Fibroblast of lung (primary cell): ENCODE data around the gene MBD3L2B. TPM values are rescaled to one million over a fixed set of nuclear protein-coding genes. Genes with fewer than 3 reads are reported as not detected.
A peak's percentile ranks its signal among the peaks of the same experiment; 100 is the strongest.

ENCODE experiments used
- DNase-seq, 2 donors: peaks; one replicate each; pipeline versions ENCODE4 v3.0.0 to v3.0.0-alpha.2; 2010; ENCODE audit warnings: low read depth in 2 of 2
- H2AFZ ChIP-seq: 2 replicates; pipeline ENCODE4 v1.5.1; 2012; ENCODE audit warnings: low read length, control low read depth, inconsistent platforms
- H3K27ac ChIP-seq: 2 replicates; pipeline ENCODE4 v1.5.1; 2011; ENCODE audit warnings: low read length, control low read depth; ENCODE audit not compliant: insufficient read depth
- H3K27me3 ChIP-seq: 2 replicates; pipeline ENCODE4 v1.5.1; 2011; ENCODE audit warnings: mild to moderate bottlenecking, low read length; ENCODE audit not compliant: control insufficient read depth, insufficient read depth
- H3K36me3 ChIP-seq: 2 replicates; pipeline ENCODE4 v1.5.1; 2011; ENCODE audit warnings: low read length; ENCODE audit not compliant: control insufficient read depth, insufficient read depth
- H3K4me1 ChIP-seq: 2 replicates; pipeline ENCODE4 v1.5.1; 2011; ENCODE audit warnings: low read length; ENCODE audit not compliant: control insufficient read depth, insufficient read depth; ENCODE audit errors: extremely low read depth
- H3K4me2 ChIP-seq: 2 replicates; pipeline ENCODE4 v1.5.1; 2011; ENCODE audit warnings: low read length, control low read depth; ENCODE audit not compliant: insufficient read depth; ENCODE audit errors: extremely low read depth
- H3K4me3 ChIP-seq, 4 experiments: fragments of 200-600 bp in 1 of 4; sonication (generic) in 1 of 4; replicated peaks in 1 of 4; 2 replicates each; pipeline ENCODE4 v1.5.1; 2011 to 2016; ENCODE audit warnings: low read length in 4 of 4, low read depth in 3 of 4, mild to moderate bottlenecking in 3 of 4, control low read depth in 2 of 4, inconsistent platforms in 1 of 4, mixed read lengths in 1 of 4; ENCODE audit not compliant: insufficient read depth in 1 of 4; ENCODE audit errors: control extremely low read depth in 1 of 4
- H3K79me2 ChIP-seq: 2 replicates; pipeline ENCODE4 v1.5.1; 2012; ENCODE audit warnings: mild to moderate bottlenecking, low read length, inconsistent platforms; ENCODE audit not compliant: control insufficient read depth, insufficient read depth
- H3K9ac ChIP-seq: 2 replicates; pipeline ENCODE4 v1.5.1; 2011; ENCODE audit warnings: mild to moderate bottlenecking, low read length, control low read depth; ENCODE audit not compliant: insufficient read depth
- H3K9me3 ChIP-seq: 2 replicates; pipeline ENCODE4 v1.5.1; 2012; ENCODE audit warnings: low read depth, low read length; ENCODE audit not compliant: control insufficient read depth, insufficient read depth
- H4K20me1 ChIP-seq: 2 replicates; pipeline ENCODE4 v1.5.1; 2011; ENCODE audit warnings: low read length; ENCODE audit not compliant: control insufficient read depth, insufficient read depth; ENCODE audit errors: extremely low read depth
- EZH2 ChIP-seq: IDR thresholded peaks from 2 replicates; pipeline ENCODE4 v1.5.1; 2012; ENCODE audit warnings: low read length, control low read depth, mild to moderate bottlenecking; ENCODE audit errors: missing control alignments
- polyA plus RNA-seq, 2 donors: library from polyadenylated mRNA; depleted of rRNA in 1 of 2; stranded (reverse) in 1 of 2; unstranded in 1 of 2; fragments of >200 nt; gene quantifications; 2 replicates each; pipeline ENCODE4 v1.2.1, GENCODE V29; 2011 to 2012; ENCODE audit warnings: missing spikeins in 1 of 2
- total RNA-seq: library from RNA; depleted of rRNA; stranded (reverse); fragments of >200 nt; gene quantifications from 2 replicates; pipeline ENCODE4 v1.2.1, GENCODE V29; 2014
- TF ChIP-seq, protein P1 (sequence below), 2 donors: IDR thresholded peaks in 1 of 2; conservative IDR thresholded peaks in 1 of 2; 1 replicate in 1 of 2; 2 replicates in 1 of 2; pipeline ENCODE4 v1.5.1; 2011 to 2012; ENCODE audit warnings: low read length in 2 of 2, control low read depth in 1 of 2, inconsistent platforms in 1 of 2, low read depth in 1 of 2, mild to moderate bottlenecking in 1 of 2

The MBD3L2B gene
- total and polyA plus RNA-seq, 2 donors (not counting 1 experiment from before 2014, with no cell fraction given), result not detected

DNA sequence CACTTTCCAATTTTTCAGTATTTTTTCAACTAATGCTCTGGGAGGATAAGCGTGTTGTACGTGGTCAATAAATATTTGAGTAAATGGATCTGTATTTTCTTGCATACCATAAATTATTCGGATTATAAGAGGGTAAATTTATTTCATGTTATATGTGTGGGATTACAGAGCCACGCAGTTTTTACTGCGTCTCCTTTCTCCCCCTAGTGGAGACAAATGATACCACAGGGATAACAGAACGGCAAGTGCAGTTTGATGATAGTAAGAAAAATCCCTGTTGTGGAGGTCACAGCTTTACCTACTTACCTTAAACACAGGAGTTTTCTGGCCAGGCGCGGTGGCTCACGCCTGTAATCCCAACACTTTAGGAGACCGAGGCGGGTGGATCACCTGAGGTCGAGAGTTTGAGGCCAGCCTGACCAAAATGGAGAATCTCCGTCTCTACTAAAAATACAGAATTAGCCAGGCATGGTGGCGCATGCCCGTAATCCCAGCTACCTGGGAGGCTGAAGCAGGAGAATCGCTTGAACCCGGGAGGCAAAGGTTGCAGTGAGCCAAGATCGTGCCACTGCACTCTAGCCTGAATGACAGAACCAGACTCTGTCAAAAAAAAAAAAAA is 16.8 kb downstream of the MBD3L2B start:
- no peak overlapping the region for H3K4me3 ChIP-seq
- TF ChIP-seq EZH2, result no peak
- TF ChIP-seq, protein P1, sequence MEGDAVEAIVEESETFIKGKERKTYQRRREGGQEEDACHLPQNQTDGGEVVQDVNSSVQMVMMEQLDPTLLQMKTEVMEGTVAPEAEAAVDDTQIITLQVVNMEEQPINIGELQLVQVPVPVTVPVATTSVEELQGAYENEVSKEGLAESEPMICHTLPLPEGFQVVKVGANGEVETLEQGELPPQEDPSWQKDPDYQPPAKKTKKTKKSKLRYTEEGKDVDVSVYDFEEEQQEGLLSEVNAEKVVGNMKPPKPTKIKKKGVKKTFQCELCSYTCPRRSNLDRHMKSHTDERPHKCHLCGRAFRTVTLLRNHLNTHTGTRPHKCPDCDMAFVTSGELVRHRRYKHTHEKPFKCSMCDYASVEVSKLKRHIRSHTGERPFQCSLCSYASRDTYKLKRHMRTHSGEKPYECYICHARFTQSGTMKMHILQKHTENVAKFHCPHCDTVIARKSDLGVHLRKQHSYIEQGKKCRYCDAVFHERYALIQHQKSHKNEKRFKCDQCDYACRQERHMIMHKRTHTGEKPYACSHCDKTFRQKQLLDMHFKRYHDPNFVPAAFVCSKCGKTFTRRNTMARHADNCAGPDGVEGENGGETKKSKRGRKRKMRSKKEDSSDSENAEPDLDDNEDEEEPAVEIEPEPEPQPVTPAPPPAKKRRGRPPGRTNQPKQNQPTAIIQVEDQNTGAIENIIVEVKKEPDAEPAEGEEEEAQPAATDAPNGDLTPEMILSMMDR (conservative IDR thresholded peaks at IDR 0.05 in 1 of 2, IDR thresholded peaks at IDR 0.05 in 1 of 2; ENCODE audit: low read depth in 1 of 2, low read length in 2 of 2), result peak in 1 of 2 donors; percentile 81
- no peaks in the 10 kb centered on the region for H3K27me3 ChIP-seq
- no peaks in the 10 kb centered on the region for H4K20me1 ChIP-seq
- DNase-seq, result peak; percentile 12 to 46
- H3K9me3 ChIP-seq, result no peaks in the 10 kb centered on the region
- no peaks in the 10 kb centered on the region for H3K4me1 ChIP-seq
- H3K4me2 ChIP-seq, result no peak overlapping the region
- no peak overlapping the region for H2AFZ ChIP-seq
- H3K9ac ChIP-seq, result no peak overlapping the region
- H3K79me2 ChIP-seq, result no peaks in the 10 kb centered on the region
- no peaks in the 10 kb centered on the region for H3K36me3 ChIP-seq
- H3K27ac ChIP-seq, result no peak overlapping the region

DNA sequence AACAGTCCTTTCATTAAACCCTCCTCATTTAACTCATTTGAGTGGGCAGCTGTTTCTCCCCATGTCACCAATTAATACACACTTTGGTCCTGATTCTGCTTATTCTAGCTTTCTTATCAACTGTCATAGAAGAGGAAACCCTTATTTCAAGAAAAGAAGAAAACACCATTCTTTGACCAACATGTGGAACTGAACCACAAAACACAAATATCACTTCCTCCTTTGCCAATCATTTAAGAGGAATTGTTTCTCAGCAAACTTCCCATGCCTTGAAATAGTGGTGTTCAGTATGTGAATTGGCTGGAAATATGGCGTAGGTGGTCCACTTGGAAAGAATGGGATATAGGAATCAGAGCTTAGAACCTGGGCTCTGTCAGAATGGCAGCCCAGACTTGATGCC is 20.4 kb downstream of the MBD3L2B start:
- Histone ChIP-seq H3K36me3 (no peaks in the 10 kb centered on the region), H3K27me3 (no peaks in the 10 kb centered on the region), H3K4me3 (no peak overlapping the region), H3K79me2 (no peaks in the 10 kb centered on the region), H3K4me1 (no peaks in the 10 kb centered on the region), H3K4me2 (no peak overlapping the region), H3K9me3 (no peaks in the 10 kb centered on the region), H3K27ac (no peak overlapping the region), H4K20me1 (no peaks in the 10 kb centered on the region), H2AFZ (no peak overlapping the region), H3K9ac (no peak overlapping the region)
- no peak for DNase-seq
- TF ChIP-seq, protein P1 (conservative IDR thresholded peaks at IDR 0.05 in 1 of 2, IDR thresholded peaks at IDR 0.05 in 1 of 2; ENCODE audit: low read depth in 1 of 2, low read length in 2 of 2), result no peak

DNA sequence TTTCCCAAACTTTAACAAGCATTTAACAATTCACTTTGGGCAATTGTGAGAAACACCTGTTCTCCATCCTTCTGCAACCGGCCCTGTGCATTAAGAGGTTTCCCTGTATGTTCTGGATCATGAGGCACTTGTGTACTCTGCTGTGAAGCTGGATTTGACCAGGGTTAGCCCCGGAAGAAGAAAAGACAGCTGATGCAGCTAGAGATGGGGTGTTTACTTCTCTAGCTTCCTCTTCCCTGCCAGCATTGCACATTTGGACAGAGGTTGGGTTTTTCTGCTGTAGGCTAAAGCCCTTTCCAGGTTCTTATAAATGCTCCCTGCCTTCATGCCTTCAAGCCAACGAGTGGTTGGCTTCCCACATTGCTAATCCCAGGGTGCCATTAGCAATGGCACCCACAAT is 20.9 kb downstream of the MBD3L2B start:
- H3K27ac ChIP-seq, result no peak overlapping the region
- H3K79me2 ChIP-seq, result no peaks in the 10 kb centered on the region
- no peaks in the 10 kb centered on the region for H3K9me3 ChIP-seq
- no peaks in the 10 kb centered on the region for H4K20me1 ChIP-seq
- H3K27me3 ChIP-seq, result no peaks in the 10 kb centered on the region
- no peak overlapping the region for H3K4me3 ChIP-seq
- no peak overlapping the region for H2AFZ ChIP-seq
- H3K9ac ChIP-seq, result no peak overlapping the region
- no peaks in the 10 kb centered on the region for H3K36me3 ChIP-seq
- no peak for DNase-seq
- TF ChIP-seq, protein P1 (conservative IDR thresholded peaks at IDR 0.05 in 1 of 2, IDR thresholded peaks at IDR 0.05 in 1 of 2; ENCODE audit: low read depth in 1 of 2, low read length in 2 of 2), result no peak
- TF ChIP-seq EZH2, result no peak
- H3K4me1 ChIP-seq, result no peaks in the 10 kb centered on the region
- H3K4me2 ChIP-seq, result no peak overlapping the region
